GM19025 (cell line): Measurements from ENCODE around the gene SOWAHB.

Experiments
- ATAC-seq: cut with Tn5 transposase; IDR thresholded peaks from one replicate; pipeline ENCODE4 v1.9.1; 2021; ENCODE audit warnings: mild to moderate bottlenecking, low read depth, moderate library complexity; ENCODE audit not compliant: unreplicated experiment

Gene SOWAHB

GRCh38 chr4:76897536-76898384, at the start of gene SOWAHB:
SOWAHB (minus strand) TSS chr4:76898144; CDS start chr4:76897849, 295 bp downstream.
- ATAC-seq, result peak; percentile 49

- no peak for ATAC-seq
These were observed 49.4 kb upstream of the SOWAHB start for GRCh38 chr4:76947369-76947768.

GRCh38 chr4:76943790-76944189, 45.8 kb upstream of the SOWAHB start:
- ATAC-seq, result no peak

- ATAC-seq, result no peak
These were observed 45.2 kb upstream of the SOWAHB start for GRCh38 chr4:76943129-76943620.

DNA sequence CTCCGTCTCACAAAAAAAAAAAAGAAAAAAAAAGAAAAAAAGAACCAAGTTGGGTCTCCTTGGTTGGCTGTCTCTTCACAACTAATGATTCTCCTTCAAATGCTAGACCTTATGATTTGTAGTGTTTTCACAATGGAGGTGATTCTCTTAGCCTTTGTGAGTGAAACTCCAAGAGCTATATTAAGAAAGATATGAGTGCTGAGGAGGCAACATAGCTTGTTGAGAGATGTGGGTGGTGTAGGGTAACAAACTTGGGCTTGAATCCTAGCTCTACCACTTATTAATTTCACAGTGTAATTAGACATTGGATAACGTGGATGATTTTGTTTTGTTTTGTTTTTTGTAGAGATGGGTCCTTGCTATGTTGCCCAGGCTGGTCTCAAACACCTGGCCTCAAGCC, 41.2 kb upstream of the SOWAHB start:
- no peak for ATAC-seq

GRCh38 chr4:76931576-76932276, 33.8 kb upstream of the SOWAHB start:
- ATAC-seq, result no peak

DNA sequence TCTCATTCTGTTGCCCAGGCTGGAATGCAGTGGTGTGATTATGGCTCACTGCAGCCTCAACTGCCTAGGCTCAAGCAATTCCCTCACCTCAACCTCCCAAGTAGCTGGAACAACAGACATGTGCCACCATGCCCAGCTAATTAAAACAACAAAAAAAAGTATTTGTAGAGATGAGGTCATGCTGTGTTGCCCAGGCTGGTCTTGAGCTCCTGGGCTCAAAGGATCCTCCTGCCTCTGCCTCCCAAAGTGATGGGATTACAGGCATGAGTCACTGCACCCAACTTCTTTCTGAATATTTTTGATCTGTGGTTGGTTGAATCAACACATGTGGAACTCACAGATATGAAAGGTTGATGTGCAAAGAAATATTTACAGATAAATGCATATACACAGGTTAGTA, 33.1 kb upstream of the SOWAHB start:
- no peak for ATAC-seq

DNA sequence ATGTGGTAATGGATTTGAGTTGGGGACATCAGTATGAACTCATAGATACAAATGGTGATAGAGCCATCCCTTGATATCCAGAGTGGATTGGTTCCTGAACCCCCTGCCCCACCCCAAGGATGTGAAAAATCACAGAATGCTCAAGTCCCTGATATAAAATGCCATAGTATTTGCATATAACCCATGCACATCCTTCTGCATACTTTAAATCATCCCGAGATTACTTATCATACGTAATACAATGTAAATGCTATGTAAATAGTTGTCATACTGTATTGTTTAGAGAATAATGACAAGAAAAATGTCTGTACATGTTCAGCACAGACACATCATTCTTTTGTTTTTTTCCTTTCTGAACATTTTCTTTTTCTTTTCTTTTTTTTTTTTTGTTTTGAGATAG, 32.7 kb upstream of the SOWAHB start:
- no peak for ATAC-seq

GRCh38 chr4:76926841-76927240, 28.9 kb upstream of the SOWAHB start:
- no peak for ATAC-seq

GRCh38 chr4:76923619-76924357, 25.8 kb upstream of the SOWAHB start:
- ATAC-seq, result no peak

DNA sequence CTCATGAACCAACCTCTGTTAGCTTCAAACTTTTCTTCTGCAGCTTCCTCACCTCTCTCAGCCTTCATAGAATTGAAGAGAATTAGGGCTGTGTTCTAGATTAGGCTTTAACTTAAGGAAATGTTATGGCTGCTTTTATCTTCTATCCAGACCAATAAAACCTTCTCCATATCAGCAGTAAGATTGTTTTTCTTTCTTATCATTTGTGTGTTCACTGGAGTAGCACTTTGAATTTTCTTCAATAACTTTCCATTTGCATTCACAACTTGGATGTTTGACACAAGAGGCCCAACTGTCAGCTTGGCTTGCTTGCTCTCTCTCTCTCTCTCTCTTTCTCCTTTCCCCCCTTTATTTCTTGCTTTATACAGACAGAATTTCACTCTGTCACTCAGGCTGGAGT, 22.8 kb upstream of the SOWAHB start:
- ATAC-seq, result no peak

- no peak for ATAC-seq
These were observed 11.8 kb upstream of the SOWAHB start for GRCh38 chr4:76909711-76910110.

GRCh38 chr4:76905521-76905920, 7.6 kb upstream of the SOWAHB start:
- ATAC-seq, result no peak

DNA sequence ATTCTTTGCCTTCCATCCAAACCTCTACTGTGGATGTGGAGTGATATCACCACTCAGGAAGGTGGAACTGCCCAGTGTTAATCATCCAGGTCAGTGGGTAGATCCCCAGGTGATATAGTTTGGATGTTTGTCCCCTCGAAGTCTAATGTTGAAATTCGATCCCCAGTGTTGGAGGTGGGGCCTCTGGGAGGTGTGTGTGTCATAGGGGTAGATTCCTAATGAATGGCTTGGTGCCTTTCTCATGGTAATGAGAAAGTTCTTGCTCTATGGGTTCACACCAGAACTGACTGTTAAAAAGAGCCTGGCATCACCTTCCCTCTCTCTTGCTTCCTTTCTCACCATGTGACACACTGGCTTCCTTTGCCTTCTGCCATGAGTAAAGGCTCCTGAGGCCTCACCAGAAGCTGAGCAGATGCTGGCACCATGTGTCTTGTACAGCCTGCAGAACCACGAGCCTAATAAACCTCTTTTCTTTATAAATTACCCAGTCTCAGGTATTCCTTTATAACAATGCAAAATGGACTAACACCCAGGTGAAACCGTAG, 6.8 kb upstream of the SOWAHB start:
- no peak for ATAC-seq

DNA sequence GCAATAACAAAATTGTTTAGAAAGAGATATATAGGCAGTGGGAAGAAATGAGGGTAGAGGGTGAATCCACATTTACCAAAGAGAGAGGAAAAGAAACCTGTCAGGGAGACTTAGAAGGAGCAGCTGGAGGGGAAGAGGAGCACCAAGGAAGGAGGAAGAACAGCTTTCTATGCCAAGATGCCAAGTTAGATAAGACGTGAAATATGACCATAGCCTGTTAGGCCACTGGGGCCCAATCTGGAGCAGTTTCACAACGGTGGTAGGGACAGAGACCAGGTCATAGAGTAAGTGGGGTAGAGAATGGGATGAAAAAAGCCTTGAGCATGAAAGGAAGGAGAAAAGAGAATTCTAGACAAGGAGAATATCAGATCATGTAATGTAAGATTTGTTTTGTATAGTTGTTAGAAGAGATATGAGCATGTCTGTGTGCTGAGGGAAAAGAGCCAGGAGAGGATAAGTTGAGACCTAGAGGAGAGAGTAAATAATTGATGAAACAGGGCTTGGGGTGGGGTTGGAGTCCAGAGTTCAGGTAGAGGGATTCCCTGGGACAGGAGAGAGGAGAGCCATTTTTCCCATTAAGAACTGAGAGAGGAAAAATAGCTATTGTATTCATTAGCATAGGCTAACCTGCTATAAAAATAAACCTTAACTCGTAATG, 4.4 kb upstream of the SOWAHB start:
- no peak for ATAC-seq

GRCh38 chr4:76898949-76899645, 1.2 kb upstream of the SOWAHB start:
- no peak for ATAC-seq

DNA sequence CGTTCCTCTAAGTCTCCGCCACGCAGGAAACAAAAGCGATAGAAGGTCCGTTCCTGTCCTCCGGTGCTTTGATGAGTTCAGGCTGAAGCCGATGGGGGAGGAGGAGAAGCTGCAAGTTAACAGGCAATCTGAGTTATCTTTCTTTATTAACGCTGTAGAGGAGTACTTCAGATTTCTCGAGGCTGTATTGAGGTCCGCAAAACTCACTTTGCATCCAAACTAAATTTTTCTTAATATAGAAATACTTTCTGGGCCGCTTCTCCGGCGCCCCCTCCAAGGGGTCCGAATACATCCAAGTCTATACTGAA, 395 bp upstream of the SOWAHB start:
- no peak for ATAC-seq

DNA sequence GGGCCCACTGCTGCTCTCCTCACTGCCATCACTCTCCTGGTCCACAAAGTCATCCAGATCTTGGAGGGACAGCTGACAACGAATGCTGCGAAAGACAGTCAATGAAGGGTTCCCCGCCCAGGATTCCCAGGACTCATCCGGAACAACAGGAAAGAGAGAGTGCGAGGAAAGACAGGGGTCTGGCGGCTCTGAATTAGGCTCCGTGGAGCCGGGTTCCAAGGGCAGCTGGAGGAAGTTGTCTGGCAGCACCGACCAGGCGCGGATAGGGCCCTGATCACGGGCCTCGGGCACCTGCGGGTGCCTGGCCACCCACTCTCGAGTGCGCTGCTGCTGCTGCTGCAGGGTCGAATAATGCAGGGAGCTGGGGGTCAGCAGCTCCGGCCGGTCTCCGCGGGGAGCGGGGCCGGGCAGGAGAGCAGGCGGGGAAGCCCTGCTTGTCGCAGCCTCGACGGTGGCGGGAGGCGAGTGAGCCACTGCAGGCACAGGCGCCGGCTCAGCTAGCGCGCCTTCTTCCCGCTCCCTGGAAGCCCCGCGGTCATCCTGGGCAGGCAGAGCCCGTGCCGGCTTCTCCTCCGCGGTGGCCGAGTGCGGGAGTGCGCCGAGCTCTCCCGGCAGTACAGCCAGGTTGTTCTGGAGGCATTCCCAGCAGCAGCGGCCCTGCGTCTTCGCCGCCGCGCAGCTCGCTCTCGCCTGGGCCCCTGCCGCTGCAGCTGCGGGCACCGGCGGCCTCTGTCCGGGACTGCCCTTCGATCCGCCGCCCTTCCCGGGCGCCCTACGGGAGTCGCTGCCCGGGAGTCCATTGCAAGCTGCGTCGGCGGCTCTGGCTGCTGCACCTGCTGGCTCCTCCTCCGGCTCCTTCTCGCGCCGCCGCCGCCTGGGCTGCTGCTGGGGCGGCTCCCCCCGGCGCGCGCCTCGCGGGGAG, 1.1 kb downstream of the SOWAHB start:
- peak; percentile 35 for ATAC-seq

DNA sequence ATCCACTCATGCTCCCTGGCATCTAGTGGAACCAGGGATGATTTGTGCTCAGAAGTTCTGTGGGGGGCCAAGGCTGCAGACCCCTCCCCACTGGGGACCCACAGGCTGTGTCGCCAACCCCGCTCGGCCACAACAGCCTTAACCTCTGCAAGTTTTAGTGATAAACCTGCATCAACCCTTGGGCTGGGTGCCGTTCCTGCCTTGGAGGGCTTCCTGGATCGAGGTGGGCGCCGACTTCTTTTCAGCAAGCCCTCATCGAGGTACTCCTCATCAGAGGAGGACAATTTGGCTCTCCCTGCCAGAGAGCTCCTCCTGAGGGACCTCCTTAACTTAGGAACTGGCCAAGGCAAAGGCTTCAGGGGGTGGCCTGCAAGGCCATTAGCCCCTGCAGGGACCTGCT, 1.9 kb downstream of the SOWAHB start:
- no peak for ATAC-seq
